NB4 (cell line): ENCODE results near the gene CACNA2D3.

Experiments used
- CTCF ChIP-seq: IDR thresholded peaks from one replicate; pipeline ENCODE4 v1.5.1; 2012; ENCODE audit warnings: low read depth, low read length
- MYC ChIP-seq: IDR thresholded peaks from 2 replicates; pipeline ENCODE4 v1.6.1; 2011; ENCODE audit warnings: low read depth, low read length
- POLR2A ChIP-seq: IDR thresholded peaks from 2 replicates; pipeline ENCODE4 v1.6.1; 2011; ENCODE audit warnings: mild to moderate bottlenecking; ENCODE audit not compliant: insufficient read length; ENCODE audit errors: extremely low read depth
- TF ChIP-seq, protein P1 (sequence below): IDR thresholded peaks from 2 replicates; pipeline ENCODE4 v1.6.1; 2011; ENCODE audit warnings: low read depth, low read length

DNA sequence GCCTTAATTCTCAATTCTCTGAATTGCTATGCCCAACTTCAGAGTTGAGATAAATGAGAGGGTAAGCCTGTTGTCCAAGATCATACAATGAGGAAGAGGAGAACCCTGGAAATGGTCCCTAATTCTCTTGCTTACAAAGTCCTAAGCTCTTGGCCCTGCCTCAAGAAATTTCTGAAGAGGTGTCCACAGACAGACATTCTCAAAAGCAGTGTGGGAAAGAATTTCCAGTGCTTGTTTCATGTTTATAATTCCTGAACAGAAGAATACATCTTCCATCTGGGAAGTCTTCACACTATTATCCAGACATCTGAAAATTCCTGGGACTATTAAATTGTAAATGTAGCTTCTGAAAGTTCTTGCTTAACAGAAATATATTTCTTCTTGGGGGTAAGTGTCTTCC is 972.3 kb downstream of the CACNA2D3 start:
- TF ChIP-seq CTCF (no peak), POLR2A (no peak), MYC (no peak)
- TF ChIP-seq, protein P1, sequence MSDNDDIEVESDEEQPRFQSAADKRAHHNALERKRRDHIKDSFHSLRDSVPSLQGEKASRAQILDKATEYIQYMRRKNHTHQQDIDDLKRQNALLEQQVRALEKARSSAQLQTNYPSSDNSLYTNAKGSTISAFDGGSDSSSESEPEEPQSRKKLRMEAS: no peak
